Kidney capillary endothelial cell (primary cell): ENCODE measurements around the gene FOXL3.

Source experiments
- DNase-seq: peaks from one replicate; pipeline ENCODE4 v3.0.0-alpha.2; 2018; ENCODE audit warnings: low spot score

FOXL3 gene

DNA sequence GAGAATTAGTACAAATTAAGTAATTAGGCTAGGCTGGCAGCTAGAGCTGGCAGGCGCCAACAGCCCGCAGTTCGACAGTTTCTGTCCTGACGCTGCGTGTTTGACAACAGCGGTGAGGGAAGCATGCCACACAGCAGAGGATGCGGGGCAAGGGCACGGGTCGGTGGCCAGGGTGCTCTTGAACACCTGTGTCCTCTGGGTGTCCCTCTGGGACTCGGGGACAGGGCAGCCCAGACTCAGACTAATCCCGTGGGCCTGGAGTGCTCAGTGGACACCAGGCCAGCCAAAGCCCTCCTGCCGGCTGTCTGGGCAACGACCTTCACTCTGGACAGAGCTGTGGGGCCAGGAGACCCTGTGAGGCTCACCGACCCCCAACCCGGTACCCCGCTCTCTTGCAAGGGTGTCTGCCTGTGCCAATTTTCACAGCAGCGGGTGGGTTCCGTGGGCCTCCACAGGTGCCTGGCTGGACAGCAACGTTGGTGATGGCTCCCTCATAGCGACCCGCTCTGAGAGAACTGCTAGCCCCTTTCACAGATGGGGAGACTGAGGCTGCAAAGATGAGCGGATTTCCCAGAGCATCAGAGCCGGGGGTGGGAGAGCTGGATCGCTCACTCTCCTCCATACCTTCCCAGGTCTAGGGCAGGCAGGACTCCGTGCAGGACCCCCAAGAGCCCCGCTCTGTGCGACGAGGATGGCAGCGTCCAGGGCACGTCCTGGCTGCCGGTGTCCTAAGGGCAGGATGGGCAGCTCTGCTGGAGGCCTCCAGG lies 48.5 kb downstream of the FOXL3 start:
- DNase-seq = no peak

DNA sequence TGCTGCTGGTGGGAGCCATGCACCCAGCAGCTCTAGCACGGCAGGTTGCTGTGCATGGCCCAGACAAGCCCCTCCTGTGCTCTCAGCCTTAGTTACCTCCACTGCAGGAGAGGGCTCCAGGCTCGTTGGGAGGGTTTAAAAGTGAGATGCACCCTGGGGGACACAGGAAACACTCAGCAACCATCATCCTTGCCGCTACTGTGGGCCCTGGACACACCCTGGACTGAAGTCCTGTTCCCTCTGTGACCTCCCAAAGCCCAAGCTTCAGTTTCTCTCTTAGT lies 49.0 kb downstream of the FOXL3 start:
- DNase-seq = no peak

DNA sequence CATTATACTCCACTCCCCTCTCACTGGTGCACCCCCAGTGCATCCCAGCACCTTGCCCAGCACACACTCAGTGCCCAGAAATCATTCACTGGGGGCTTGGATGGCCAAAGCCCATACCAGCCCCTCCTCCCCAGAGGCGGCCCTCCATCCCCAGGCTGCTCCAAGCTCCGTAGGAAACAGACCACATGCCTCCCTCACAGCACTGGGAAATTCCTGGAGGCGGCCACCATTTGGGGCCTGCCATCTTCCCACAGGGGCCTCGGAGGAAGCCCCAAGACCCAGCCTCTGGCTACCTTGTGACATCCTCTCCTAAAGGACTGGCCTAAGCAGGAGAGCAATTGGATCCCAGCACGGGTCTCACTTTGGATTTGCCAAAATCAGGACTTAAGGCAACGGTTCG lies 49.7 kb downstream of the FOXL3 start:
- no peak for DNase-seq

DNA sequence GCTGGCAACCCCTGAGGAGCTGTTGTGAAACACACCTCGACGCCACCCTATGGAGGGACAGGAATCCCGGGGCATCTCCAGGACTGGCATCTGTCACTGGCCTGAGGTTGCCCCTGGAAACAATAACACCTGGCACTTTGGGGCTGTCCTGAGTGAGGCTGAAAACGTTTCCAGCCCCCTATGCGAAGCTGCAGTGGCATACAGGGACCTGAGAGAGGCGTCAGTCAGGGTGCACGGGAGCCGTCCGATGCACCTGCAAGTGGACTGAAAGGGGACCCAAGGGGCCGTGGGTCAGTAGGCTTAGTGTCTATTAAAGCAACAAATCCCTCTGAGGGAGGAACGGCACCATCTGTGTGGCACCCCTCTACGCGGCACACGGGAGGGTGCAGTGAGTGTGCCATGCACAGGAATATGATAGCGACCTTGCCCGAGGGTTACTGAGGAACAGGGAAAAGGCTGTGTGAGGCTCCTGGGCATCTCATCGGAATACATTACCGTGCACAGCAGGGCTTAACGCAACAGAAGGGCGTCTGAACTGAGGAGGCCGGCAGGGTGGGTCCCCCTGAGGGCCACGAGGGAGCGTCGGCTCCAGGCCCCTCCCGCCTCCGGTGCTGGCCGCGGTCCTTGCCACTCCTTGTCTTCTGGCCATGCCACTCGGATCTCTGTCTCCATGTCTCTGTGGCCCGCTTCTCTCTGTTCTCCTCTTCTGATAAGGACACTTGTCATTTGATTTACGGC lies 50.4 kb downstream of the FOXL3 start:
- no peak for DNase-seq
